Measurements from ENCODE around the gene ARCN1. TPM values are rescaled to one million over a fixed set of nuclear protein-coding genes. Genes with fewer than 3 reads are reported as not detected.
"Not testable (repeated sequence)": the region's sequence is repeated elsewhere in the genome, so short reads cannot be mapped to it uniquely, and the experiment has no call there.

Gene ARCN1
- polyA plus RNA-seq, 4 donors: 79.7 to 143 (median 114) TPM

DNA sequence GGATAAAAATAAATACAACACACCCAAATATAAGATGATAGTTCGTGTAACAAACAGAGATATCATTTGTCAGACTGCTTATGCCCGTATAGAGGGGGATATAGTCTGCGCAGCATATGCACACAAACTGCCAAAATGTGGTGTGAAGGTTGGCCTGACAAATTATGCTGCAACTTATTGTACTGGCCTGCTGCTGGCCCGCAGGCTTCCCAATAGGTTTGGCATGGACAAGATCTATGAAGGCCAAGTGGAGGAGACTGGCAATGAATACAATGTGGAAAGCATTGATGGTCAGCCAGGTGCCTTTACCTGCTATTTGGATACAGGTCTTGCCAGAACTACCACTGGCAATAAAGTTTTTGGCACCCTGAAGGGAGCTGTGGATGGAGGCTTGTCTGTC, 11.4 kb upstream of the ARCN1 start:
- Histone ChIP-seq H3K9me3 (ENCODE audit: control insufficient read depth in 2 of 2, insufficient read depth in 1 of 2, low read depth in 1 of 2, low read length in 1 of 2) (no peaks in the 10 kb centered on the region), H3K36me3 (ENCODE audit: control insufficient read depth in 3 of 3, insufficient read depth in 2 of 3, low read depth in 1 of 3, low read length in 3 of 3) (peaks cover 2 to 18% (median 2%) of the 10 kb centered on the region in 3 donors), H3K27ac (ENCODE audit: low read depth in 1 of 3, low read length in 2 of 3) (no peak overlapping the region), H3K27me3 (ENCODE audit: control insufficient read depth in 3 of 3, insufficient read depth in 3 of 3, low read length in 3 of 3) (no peaks in the 10 kb centered on the region), H3K4me1 (ENCODE audit: control insufficient read depth in 3 of 3, insufficient read depth in 2 of 3, low read depth in 1 of 3, low read length in 2 of 3) (peaks cover 0 to 3% (median 3%) of the 10 kb centered on the region in 3 donors), H3K4me3 (ENCODE audit: low read depth in 1 of 3, low read length in 3 of 3) (no peak overlapping the region)
- FAIRE-seq: no peak
- no peak for DNase-seq
- WGBS, 3 donors: 91 to 92% (median 91%) methylated on average over 4 of the region's 4 CpGs

- Histone ChIP-seq H3K27me3 (ENCODE audit: control insufficient read depth in 3 of 3, insufficient read depth in 3 of 3, low read length in 3 of 3) (no peaks in the 10 kb centered on the region), H3K36me3 (ENCODE audit: control insufficient read depth in 3 of 3, insufficient read depth in 2 of 3, low read depth in 1 of 3, low read length in 3 of 3) (peaks cover 0 to 2% (median 0%) of the 10 kb centered on the region in 3 donors), H3K4me3 (ENCODE audit: low read depth in 1 of 3, low read length in 3 of 3) (peak overlapping the region in 1 of 3 donors; percentile 6), H3K9me3 (ENCODE audit: control insufficient read depth in 2 of 2, insufficient read depth in 1 of 2, low read depth in 1 of 2, low read length in 1 of 2) (no peaks in the 10 kb centered on the region), H3K4me1 (ENCODE audit: control insufficient read depth in 3 of 3, insufficient read depth in 2 of 3, low read depth in 1 of 3, low read length in 2 of 3) (peaks cover 0 to 3% (median 3%) of the 10 kb centered on the region in 3 donors), H3K27ac (ENCODE audit: low read depth in 1 of 3, low read length in 2 of 3) (peak overlapping the region in 1 of 3 donors; percentile 64)
- WGBS, 3 donors: 43 to 56% (median 52%) methylated on average over 5 of the region's 5 CpGs
- FAIRE-seq: no peak
- DNase-seq: peak in 1 of 2 donors; percentile 9
These were observed 7.2 kb upstream of the ARCN1 start for GRCh38 chr11:118565051-118565450.

DNA sequence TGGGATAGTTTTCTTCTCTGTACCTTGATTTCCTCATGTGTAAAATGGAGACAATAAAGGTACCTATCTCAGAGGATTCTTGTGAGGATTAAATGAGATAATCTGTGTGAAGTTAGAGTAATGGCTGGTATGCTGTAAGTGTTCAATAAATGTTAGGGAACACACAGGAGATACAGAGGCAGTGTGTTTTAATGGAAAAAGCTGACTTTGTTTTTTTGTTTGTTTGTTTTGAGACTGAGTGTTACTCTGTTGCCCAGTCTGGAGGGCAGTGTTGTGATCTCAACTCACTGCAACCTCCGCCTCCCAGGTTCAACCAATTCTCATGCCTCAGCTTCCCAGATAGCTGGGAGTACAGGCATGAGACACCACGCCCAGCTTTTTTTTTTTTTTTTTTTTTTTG, 2.5 kb upstream of the ARCN1 start:
- Histone ChIP-seq H3K4me1 (ENCODE audit: control insufficient read depth in 3 of 3, insufficient read depth in 2 of 3, low read depth in 1 of 3, low read length in 2 of 3) (peaks cover under 1 to 7% (median 6%) of the 10 kb centered on the region in 3 donors), H3K9me3 (ENCODE audit: control insufficient read depth in 2 of 2, insufficient read depth in 1 of 2, low read depth in 1 of 2, low read length in 1 of 2) (no peaks in the 10 kb centered on the region), H3K36me3 (ENCODE audit: control insufficient read depth in 3 of 3, insufficient read depth in 2 of 3, low read depth in 1 of 3, low read length in 3 of 3) (peaks cover 0 to 1% (median 0%) of the 10 kb centered on the region in 3 donors), H3K27me3 (ENCODE audit: control insufficient read depth in 3 of 3, insufficient read depth in 3 of 3, low read length in 3 of 3) (no peaks in the 10 kb centered on the region), H3K27ac (ENCODE audit: low read depth in 1 of 3, low read length in 2 of 3) (no peak overlapping the region), H3K4me3 (ENCODE audit: low read depth in 1 of 3, low read length in 3 of 3) (no peak overlapping the region)
- 57 to 80% (median 67%) methylated on average over 2 of the region's 2 CpGs for WGBS, 3 donors
- no peak for DNase-seq
- FAIRE-seq: no peak

- H3K27ac ChIP-seq (ENCODE audit: low read depth in 1 of 3, low read length in 2 of 3): no peak overlapping the region
- DNase-seq: no peak
- peaks cover 2 to 5% (median 5%) of the 10 kb centered on the region in 3 donors for H3K4me1 ChIP-seq (ENCODE audit: control insufficient read depth in 3 of 3, insufficient read depth in 2 of 3, low read depth in 1 of 3, low read length in 2 of 3)
- 86 to 95% (median 90%) methylated on average over 1 of the region's 1 CpG for WGBS, 3 donors
- no peaks in the 10 kb centered on the region for H3K27me3 ChIP-seq (ENCODE audit: control insufficient read depth in 3 of 3, insufficient read depth in 3 of 3, low read length in 3 of 3)
- no peaks in the 10 kb centered on the region for H3K9me3 ChIP-seq (ENCODE audit: control insufficient read depth in 2 of 2, insufficient read depth in 1 of 2, low read depth in 1 of 2, low read length in 1 of 2)
- no peak for FAIRE-seq
- no peak overlapping the region for H3K4me3 ChIP-seq (ENCODE audit: low read depth in 1 of 3, low read length in 3 of 3)
- peaks cover 0 to 2% (median 0%) of the 10 kb centered on the region in 3 donors for H3K36me3 ChIP-seq (ENCODE audit: control insufficient read depth in 3 of 3, insufficient read depth in 2 of 3, low read depth in 1 of 3, low read length in 3 of 3)
These were observed 1.4 kb upstream of the ARCN1 start for GRCh38 chr11:118570787-118571186.

DNA sequence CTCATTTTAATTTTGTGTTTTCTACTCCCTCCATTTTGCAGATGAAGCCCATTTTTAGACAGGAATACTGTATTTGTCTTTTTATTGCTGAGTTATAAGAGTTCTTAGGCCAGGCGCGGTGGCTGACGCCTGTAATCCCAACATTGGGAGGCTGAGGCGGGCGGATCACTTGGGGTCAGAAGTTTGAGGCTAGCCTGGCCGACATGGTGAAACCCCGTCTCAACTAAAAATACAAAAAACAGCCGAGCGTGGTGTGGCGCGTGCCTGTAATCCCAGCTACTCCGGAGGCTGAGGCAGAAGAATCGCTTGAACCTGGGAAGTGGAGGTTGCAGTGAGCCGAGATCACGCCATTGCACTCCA, 528 bp upstream of the ARCN1 start:
- H3K27me3 ChIP-seq (ENCODE audit: control insufficient read depth in 3 of 3, insufficient read depth in 3 of 3, low read length in 3 of 3); H3K36me3 ChIP-seq (ENCODE audit: control insufficient read depth in 3 of 3, insufficient read depth in 2 of 3, low read depth in 1 of 3, low read length in 3 of 3); FAIRE-seq; H3K9me3 ChIP-seq (ENCODE audit: control insufficient read depth in 2 of 2, insufficient read depth in 1 of 2, low read depth in 1 of 2, low read length in 1 of 2); H3K4me1 ChIP-seq (ENCODE audit: control insufficient read depth in 3 of 3, insufficient read depth in 2 of 3, low read depth in 1 of 3, low read length in 2 of 3): not testable (repeated sequence)
- Histone ChIP-seq H3K27ac (ENCODE audit: low read depth in 1 of 3, low read length in 2 of 3) (peak overlapping the region; percentile 96 to 99 (median 98)), H3K4me3 (ENCODE audit: low read depth in 1 of 3, low read length in 3 of 3) (peak overlapping the region in 2 of 3 donors; percentile 82 to 99)
- DNase-seq: peak in 1 of 2 donors; percentile 38
- 7 to 25% (median 9%) methylated on average over 15 of the region's 15 CpGs for WGBS, 3 donors

GRCh38 chr11:118572981-118573550, 857 bp downstream of the ARCN1 start:
- no peaks in the 10 kb centered on the region for H3K9me3 ChIP-seq (ENCODE audit: control insufficient read depth in 2 of 2, insufficient read depth in 1 of 2, low read depth in 1 of 2, low read length in 1 of 2)
- WGBS, 3 donors: 1 to 2% (median 2%) methylated on average over 10 of the region's 10 CpGs
- no peaks in the 10 kb centered on the region for H3K27me3 ChIP-seq (ENCODE audit: control insufficient read depth in 3 of 3, insufficient read depth in 3 of 3, low read length in 3 of 3)
- peak overlapping the region; percentile 96 to 99 (median 98) for H3K27ac ChIP-seq (ENCODE audit: low read depth in 1 of 3, low read length in 2 of 3)
- peak overlapping the region; percentile 82 to 100 (median 99) for H3K4me3 ChIP-seq (ENCODE audit: low read depth in 1 of 3, low read length in 3 of 3)
- H3K4me1 ChIP-seq (ENCODE audit: control insufficient read depth in 3 of 3, insufficient read depth in 2 of 3, low read depth in 1 of 3, low read length in 2 of 3): peaks cover 2 to 5% (median 5%) of the 10 kb centered on the region in 3 donors
- H3K36me3 ChIP-seq (ENCODE audit: control insufficient read depth in 3 of 3, insufficient read depth in 2 of 3, low read depth in 1 of 3, low read length in 3 of 3): peaks cover 0 to 13% (median 2%) of the 10 kb centered on the region in 3 donors
- FAIRE-seq (no peak), DNase-seq (peak; percentile 61 to 65)

DNA sequence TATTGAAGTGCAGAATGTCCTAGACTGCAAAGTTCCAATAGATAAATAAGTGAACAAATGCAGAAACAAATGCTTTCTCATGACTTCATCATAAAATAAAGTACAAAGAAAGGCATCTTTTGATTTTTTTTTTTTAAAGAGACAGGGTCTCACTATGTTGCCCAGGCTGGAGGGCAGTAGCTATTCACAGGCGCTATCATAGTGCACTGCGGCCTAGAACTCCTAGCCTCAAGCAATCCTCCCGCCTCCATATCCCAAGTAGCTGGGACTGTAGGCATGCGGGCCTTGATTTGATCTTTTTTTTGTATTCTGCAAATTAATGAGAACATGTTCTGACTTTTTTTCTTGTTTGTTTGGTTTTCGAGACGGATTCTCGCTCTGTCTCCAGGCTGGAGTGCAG, 2.4 kb downstream of the ARCN1 start:
- H3K27me3 ChIP-seq (ENCODE audit: control insufficient read depth in 3 of 3, insufficient read depth in 3 of 3, low read length in 3 of 3): no peaks in the 10 kb centered on the region
- H3K4me1 ChIP-seq (ENCODE audit: control insufficient read depth in 3 of 3, insufficient read depth in 2 of 3, low read depth in 1 of 3, low read length in 2 of 3): peaks cover 2 to 5% (median 5%) of the 10 kb centered on the region in 3 donors
- no peak for FAIRE-seq
- no peak overlapping the region for H3K4me3 ChIP-seq (ENCODE audit: low read depth in 1 of 3, low read length in 3 of 3)
- no peak overlapping the region for H3K27ac ChIP-seq (ENCODE audit: low read depth in 1 of 3, low read length in 2 of 3)
- DNase-seq: no peak
- peaks cover 0 to 13% (median 2%) of the 10 kb centered on the region in 3 donors for H3K36me3 ChIP-seq (ENCODE audit: control insufficient read depth in 3 of 3, insufficient read depth in 2 of 3, low read depth in 1 of 3, low read length in 3 of 3)
- no peaks in the 10 kb centered on the region for H3K9me3 ChIP-seq (ENCODE audit: control insufficient read depth in 2 of 2, insufficient read depth in 1 of 2, low read depth in 1 of 2, low read length in 1 of 2)
- 80 to 95% (median 84%) methylated on average over 7 of the region's 7 CpGs for WGBS, 3 donors

DNA sequence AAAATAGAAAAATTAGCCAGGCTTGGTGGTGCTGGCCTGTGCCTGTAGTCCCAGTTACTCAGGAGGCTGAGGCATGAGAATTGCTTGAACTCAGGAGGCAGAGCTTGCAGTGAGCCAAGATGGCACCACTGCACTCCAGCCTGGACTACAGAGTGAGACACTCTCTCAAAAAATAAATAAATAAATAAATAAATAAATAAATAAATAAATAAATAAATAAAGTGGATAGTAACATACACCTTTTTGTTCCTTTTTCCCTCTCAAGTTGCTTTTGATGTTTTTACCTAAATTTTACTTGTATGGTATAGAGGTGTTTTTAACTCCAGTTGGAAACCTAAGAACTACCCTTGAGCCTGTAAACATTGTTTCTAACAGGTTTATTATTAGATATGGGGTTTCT, 5.8 kb downstream of the ARCN1 start:
- H3K4me3 ChIP-seq (ENCODE audit: low read depth in 1 of 3, low read length in 3 of 3); DNase-seq; FAIRE-seq; H3K27ac ChIP-seq (ENCODE audit: low read depth in 1 of 3, low read length in 2 of 3); H3K9me3 ChIP-seq (ENCODE audit: control insufficient read depth in 2 of 2, insufficient read depth in 1 of 2, low read depth in 1 of 2, low read length in 1 of 2); H3K4me1 ChIP-seq (ENCODE audit: control insufficient read depth in 3 of 3, insufficient read depth in 2 of 3, low read depth in 1 of 3, low read length in 2 of 3); H3K27me3 ChIP-seq (ENCODE audit: control insufficient read depth in 3 of 3, insufficient read depth in 3 of 3, low read length in 3 of 3): not testable (repeated sequence)
- peaks cover 0 to 36% (median 6%) of the 10 kb centered on the region in 3 donors for H3K36me3 ChIP-seq (ENCODE audit: control insufficient read depth in 3 of 3, insufficient read depth in 2 of 3, low read depth in 1 of 3, low read length in 3 of 3)

DNA sequence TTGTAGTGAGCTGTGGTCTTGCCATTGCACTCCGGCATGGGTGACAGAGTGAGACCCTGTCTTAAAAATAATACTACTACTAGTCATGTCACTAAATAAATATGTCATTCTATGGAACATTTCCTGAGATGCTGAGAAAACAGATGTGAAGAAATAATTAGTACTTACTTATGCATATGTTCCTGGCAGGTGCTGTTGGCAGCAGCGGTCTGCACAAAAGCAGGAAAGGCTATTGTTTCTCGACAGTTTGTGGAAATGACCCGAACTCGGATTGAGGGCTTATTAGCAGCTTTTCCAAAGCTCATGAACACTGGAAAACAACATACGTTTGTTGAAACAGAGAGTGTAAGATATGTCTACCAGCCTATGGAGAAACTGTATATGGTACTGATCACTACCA, 8.8 kb downstream of the ARCN1 start:
- FAIRE-seq: no peak
- 72 to 87% (median 85%) methylated on average over 6 of the region's 6 CpGs for WGBS, 3 donors
- peaks cover 15 to 53% (median 20%) of the 10 kb centered on the region in 3 donors for H3K36me3 ChIP-seq (ENCODE audit: control insufficient read depth in 3 of 3, insufficient read depth in 2 of 3, low read depth in 1 of 3, low read length in 3 of 3)

More for the DNA sequence above, 8.8 kb downstream of the ARCN1 start:
- H3K27ac ChIP-seq (ENCODE audit: low read depth in 1 of 3, low read length in 2 of 3): no peak overlapping the region
- no peaks in the 10 kb centered on the region for H3K9me3 ChIP-seq (ENCODE audit: control insufficient read depth in 2 of 2, insufficient read depth in 1 of 2, low read depth in 1 of 2, low read length in 1 of 2)
- no peaks in the 10 kb centered on the region for H3K27me3 ChIP-seq (ENCODE audit: control insufficient read depth in 3 of 3, insufficient read depth in 3 of 3, low read length in 3 of 3)
- H3K4me1 ChIP-seq (ENCODE audit: control insufficient read depth in 3 of 3, insufficient read depth in 2 of 3, low read depth in 1 of 3, low read length in 2 of 3): no peaks in the 10 kb centered on the region
- no peak overlapping the region for H3K4me3 ChIP-seq (ENCODE audit: low read depth in 1 of 3, low read length in 3 of 3)
- DNase-seq: no peak
